G401.6 (cell line): Measurements from ENCODE around the gene TGIF2LX.
"Not testable (repeated sequence)": the region's sequence is repeated elsewhere in the genome, so short reads cannot be mapped to it uniquely, and the experiment has no call there.

ENCODE experiments used
- FAIRE-seq: peaks from 2 replicates; lab custom pipeline; 2012; peaks lifted over from hg19 to GRCh38; lab: Jason Lieb, UNC

The TGIF2LX gene

DNA sequence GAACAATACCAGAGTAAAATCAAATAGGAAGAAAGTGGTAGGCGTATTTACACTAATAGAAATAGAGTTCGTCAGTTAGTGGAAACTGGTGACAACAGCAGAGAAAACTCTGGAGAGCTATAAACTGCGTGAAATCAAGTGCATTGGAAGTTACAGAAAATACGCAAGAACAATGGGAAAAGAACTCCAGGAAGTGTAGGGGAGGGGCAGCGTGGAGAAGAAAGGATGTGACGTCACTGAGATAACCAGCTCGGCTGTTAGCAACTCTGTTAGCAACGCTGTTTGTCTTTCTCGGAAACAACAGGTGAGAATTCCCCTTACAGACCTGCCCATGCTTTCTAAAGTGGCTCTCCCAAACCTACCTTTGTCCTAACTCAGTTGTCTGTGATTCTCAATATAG lies at the start of gene TGIF2LX:
TSS of gene TGIF2LX (plus strand) at position 244 of the 400 bp plus-strand sequence. CDS start 178 bp downstream, outside the sequence.
- FAIRE-seq, result not testable (repeated sequence)

DNA sequence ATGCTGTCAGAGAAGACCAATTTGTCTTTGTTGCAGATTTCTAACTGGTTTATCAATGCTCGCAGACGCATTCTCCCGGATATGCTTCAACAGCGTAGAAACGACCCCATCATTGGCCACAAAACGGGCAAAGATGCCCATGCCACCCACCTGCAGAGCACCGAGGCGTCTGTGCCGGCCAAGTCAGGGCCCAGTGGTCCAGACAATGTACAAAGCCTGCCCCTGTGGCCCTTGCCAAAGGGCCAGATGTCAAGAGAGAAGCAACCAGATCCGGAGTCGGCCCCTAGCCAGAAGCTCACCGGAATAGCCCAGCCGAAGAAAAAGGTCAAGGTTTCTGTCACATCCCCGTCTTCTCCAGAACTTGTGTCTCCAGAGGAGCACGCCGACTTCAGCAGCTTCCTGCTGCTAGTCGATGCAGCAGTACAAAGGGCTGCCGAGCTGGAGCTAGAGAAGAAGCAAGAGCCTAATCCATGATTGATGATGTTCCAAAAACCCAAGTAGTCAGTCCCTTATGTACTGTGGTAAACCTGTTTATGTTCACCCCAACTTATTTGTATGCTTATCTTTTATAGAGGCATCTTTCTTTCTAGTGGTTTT lies 728 bp downstream of the TGIF2LX start:
- not testable (repeated sequence) for FAIRE-seq

DNA sequence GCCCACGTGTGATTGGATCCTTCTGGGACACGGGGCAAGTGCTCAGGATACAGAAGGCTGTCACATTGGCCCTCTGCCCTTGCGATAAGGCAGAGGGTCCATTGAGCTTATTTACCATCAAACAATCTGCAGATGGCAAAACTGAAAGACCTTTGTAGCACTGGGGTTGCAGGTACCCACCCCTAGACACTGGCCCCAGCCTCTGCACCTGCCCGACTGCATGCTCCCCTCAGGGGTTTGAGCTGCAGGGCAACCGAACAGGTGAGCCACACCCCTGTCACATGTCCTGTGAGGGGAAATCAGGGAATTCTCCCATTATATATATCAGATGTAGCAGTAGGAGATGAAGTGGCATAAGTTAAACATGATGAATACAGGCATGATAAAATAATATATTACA lies 21.4 kb downstream of the TGIF2LX start:
- FAIRE-seq, result not testable (repeated sequence)

DNA sequence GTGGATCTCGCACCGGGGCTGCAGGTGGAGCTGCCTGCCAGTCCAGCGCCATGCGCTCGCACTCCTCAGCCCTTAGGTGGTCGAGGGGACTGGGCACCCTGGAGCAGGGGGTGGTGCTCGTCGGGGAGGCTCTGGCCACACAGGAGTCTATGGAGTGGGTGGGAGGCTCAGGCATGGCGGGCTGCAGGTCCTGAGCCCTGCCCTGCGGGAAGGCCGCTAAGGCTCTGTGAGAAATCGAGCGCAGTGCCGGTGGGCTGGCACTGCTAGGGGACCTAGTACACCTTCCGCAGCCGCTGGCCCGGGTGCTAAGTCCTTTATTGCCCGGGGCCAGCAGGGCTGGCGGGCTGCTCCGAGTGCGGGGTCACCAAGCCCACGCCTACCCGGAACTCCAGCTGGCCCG lies 43.9 kb downstream of the TGIF2LX start:
- FAIRE-seq, result not testable (repeated sequence)
